IMR-90 (cell line): ENCODE measurements around the gene S100A4. TPM values are rescaled to one million over a fixed set of nuclear protein-coding genes. Genes with fewer than 3 reads are reported as not detected.

Experiments used
- ATAC-seq: fragments of 200-7000 bp; cut with Tn5 transposase; 2 replicates; pipeline ENCODE4 v1.9.1; 2020; ENCODE audit warnings: low read depth, mild to moderate bottlenecking, moderate library complexity
- BruUV-seq: library from RNA; stranded (reverse); fragments of 400-500 nt; replicated peaks from 2 replicates; lab custom pipeline; 2021; lab: Mats Ljungman, UMichigan
- CTCF ChIA-PET: fragments of 300-600 bp; formaldehyde crosslinking; extraction: SDS; loops from one replicate; lab custom pipeline; 2021; ENCODE audit warnings: antibody characterized with exemption; lab: Yijun Ruan, JAX
- POLR2A ChIA-PET: fragments of 300-600 bp; sonication (Branson Sonifier 250); formaldehyde crosslinking; loops from one replicate; lab custom pipeline; 2022; ENCODE audit warnings: antibody characterized with exemption; ENCODE audit not compliant: unreplicated experiment; lab: Charles Lee
- DNase-seq: peaks from one replicate; pipeline ENCODE4 v3.0.0; 2013
- H2AFZ ChIP-seq: replicated peaks from 2 replicates; pipeline ENCODE3; 2013; ENCODE audit warnings: low read length, mild to moderate bottlenecking; ENCODE audit not compliant: poor library complexity
- H2AK5ac ChIP-seq: 2 replicates; pipeline ENCODE4 v1.6.1; 2013; ENCODE audit warnings: low read depth, low read length, inconsistent platforms
- H2AK9ac ChIP-seq: replicated peaks from 2 replicates; pipeline ENCODE3; 2013; ENCODE audit warnings: mild to moderate bottlenecking, low read depth, low read length, moderate library complexity; ENCODE audit not compliant: poor library complexity
- H2BK120ac ChIP-seq: 2 replicates; pipeline ENCODE4 v1.6.1; 2013; ENCODE audit warnings: low read depth, low read length, inconsistent platforms
- H2BK15ac ChIP-seq: 3 replicates; pipeline ENCODE4 v1.6.1; 2013; ENCODE audit warnings: low read depth, low read length, inconsistent platforms
- H2BK20ac ChIP-seq: 2 replicates; pipeline ENCODE4 v1.6.1; 2013; ENCODE audit warnings: low read depth, mild to moderate bottlenecking, inconsistent platforms, low read length, moderate library complexity
- H2BK5ac ChIP-seq: 2 replicates; pipeline ENCODE4 v1.6.1; 2013; ENCODE audit warnings: mild to moderate bottlenecking, low read depth, low read length, inconsistent platforms; ENCODE audit not compliant: poor library complexity, severe bottlenecking
- H3K14ac ChIP-seq: replicated peaks from 2 replicates; pipeline ENCODE4 v1.6.1; 2013; ENCODE audit warnings: low read depth, low read length, inconsistent platforms
- H3K18ac ChIP-seq: 2 replicates; pipeline ENCODE4 v1.6.1; 2013; ENCODE audit warnings: low read depth, low read length, control low read depth
- H3K23ac ChIP-seq: 2 replicates; pipeline ENCODE4 v1.6.1; 2013; ENCODE audit warnings: low read depth, low read length, inconsistent platforms
- H3K27ac ChIP-seq: 2 replicates; pipeline ENCODE4 v1.5.1; 2013; ENCODE audit warnings: mild to moderate bottlenecking, control low read depth, low read length; ENCODE audit not compliant: insufficient read depth
- H3K27me3 ChIP-seq: 2 replicates; pipeline ENCODE4 v1.6.1; 2013; ENCODE audit warnings: low read length; ENCODE audit not compliant: control insufficient read depth, insufficient read depth
- H3K36me3 ChIP-seq: 2 replicates; pipeline ENCODE4 v1.6.1; 2013; ENCODE audit warnings: low read length, mixed read lengths; ENCODE audit not compliant: control insufficient read depth, insufficient read depth
- H3K4ac ChIP-seq: 2 replicates; pipeline ENCODE4 v1.6.1; 2013; ENCODE audit warnings: low read depth, low read length, inconsistent platforms
- H3K4me1 ChIP-seq: 2 replicates; pipeline ENCODE4 v1.6.1; 2013; ENCODE audit warnings: low read length, mixed read lengths; ENCODE audit not compliant: control insufficient read depth, insufficient read depth
- H3K4me2 ChIP-seq: 2 replicates; pipeline ENCODE4 v1.6.1; 2013; ENCODE audit warnings: low read depth, mild to moderate bottlenecking, control low read depth, low read length, moderate library complexity
- H3K4me3 ChIP-seq: 2 replicates; pipeline ENCODE4 v1.5.1; 2013; ENCODE audit warnings: low read depth, mild to moderate bottlenecking, control low read depth, low read length, moderate library complexity; ENCODE audit not compliant: insufficient read depth
- H3K56ac ChIP-seq: 2 replicates; pipeline ENCODE4 v1.6.1; 2013; ENCODE audit warnings: low read length, inconsistent platforms; ENCODE audit not compliant: insufficient read depth; ENCODE audit errors: extremely low read depth
- H3K79me1 ChIP-seq, 2 experiments: 2 replicates each; pipeline ENCODE4 v1.6.1; 2013; ENCODE audit warnings: low read length in 2 of 2, inconsistent platforms in 1 of 2, low read depth in 1 of 2
- H3K9ac ChIP-seq: 2 replicates; pipeline ENCODE4 v1.6.1; 2013; ENCODE audit warnings: low read depth, low read length, control low read depth
- H3K9me1 ChIP-seq: 2 replicates; pipeline ENCODE4 v1.6.1; 2013; ENCODE audit warnings: low read length, inconsistent platforms; ENCODE audit not compliant: insufficient read depth
- H3K9me3 ChIP-seq: 2 replicates; pipeline ENCODE4 v1.6.1; 2013; ENCODE audit warnings: low read length; ENCODE audit not compliant: control insufficient read depth, insufficient read depth
- H4K20me1 ChIP-seq: 2 replicates; pipeline ENCODE4 v1.6.1; 2013; ENCODE audit warnings: low read length, inconsistent platforms; ENCODE audit not compliant: insufficient read depth
- H4K5ac ChIP-seq: 2 replicates; pipeline ENCODE4 v1.6.1; 2013; ENCODE audit warnings: mild to moderate bottlenecking, low read depth, low read length, control low read depth
- H4K8ac ChIP-seq, 2 experiments: 2 replicates each; pipeline ENCODE4 v1.6.1; 2013; ENCODE audit warnings: low read depth in 2 of 2, low read length in 2 of 2, control low read depth in 1 of 2, inconsistent platforms in 1 of 2
- H4K91ac ChIP-seq: 2 replicates; pipeline ENCODE4 v1.6.1; 2013; ENCODE audit warnings: low read depth, low read length, inconsistent platforms; ENCODE audit not compliant: insufficient read depth
- BHLHE40 ChIP-seq: fragments of 150-350 bp; IDR thresholded peaks from 2 replicates; pipeline ENCODE4 v1.6.1; 2016; ENCODE audit warnings: mild to moderate bottlenecking, low read depth, low read length
- CHD1 ChIP-seq: IDR thresholded peaks from 2 replicates; pipeline ENCODE4 v1.6.1; 2012; ENCODE audit warnings: low read depth, low read length, improper control_type of control experiment
- FOS ChIP-seq: fragments of 150-350 bp; IDR thresholded peaks from 2 replicates; pipeline ENCODE4 v1.6.1; 2016; ENCODE audit warnings: low read depth, low read length
- MXI1 ChIP-seq: IDR thresholded peaks from 2 replicates; pipeline ENCODE4 v1.6.1; 2012; ENCODE audit warnings: low read depth, mild to moderate bottlenecking, low read length, moderate library complexity, borderline replicate concordance
- NFE2L2 ChIP-seq: fragments of 150-350 bp; IDR thresholded peaks from 2 replicates; pipeline ENCODE4 v1.6.1; 2016; ENCODE audit warnings: low read depth, mild to moderate bottlenecking, low read length
- POLR2A ChIP-seq: IDR thresholded peaks from 2 replicates; pipeline ENCODE4 v1.6.1; 2012; ENCODE audit warnings: mild to moderate bottlenecking, low read depth, low read length
- RCOR1 ChIP-seq: IDR thresholded peaks from 2 replicates; pipeline ENCODE4 v1.6.1; 2012; ENCODE audit warnings: mild to moderate bottlenecking, low read length, improper control_type of control experiment; ENCODE audit not compliant: insufficient replicate concordance
- RFX5 ChIP-seq: IDR thresholded peaks from 2 replicates; pipeline ENCODE4 v1.8.0; 2012; ENCODE audit warnings: low read depth, mild to moderate bottlenecking, low read length, moderate library complexity
- WGBS, 2 experiments: methylation state at CpG; one replicate each; pipeline versions ENCODE4 v1.1.5 to v1.1.7; 2013; ENCODE audit warnings: missing lambda C conversion rate in 2 of 2; ENCODE audit not compliant: insufficient read length in 1 of 2; ENCODE audit errors: extremely low coverage in 2 of 2; 5-methylcytosine and 5-hydroxymethylcytosine counted together
- dilution Hi-C: fragments of 300-500 bp; cut with HindIII; formaldehyde crosslinking; loops from one replicate; pipeline ENCODE4 v1.14.3; 2018; ENCODE audit warnings: low sequenced_read_pairs; ENCODE audit not compliant: unreplicated experiment
- in situ Hi-C: fragments of 300-500 bp; cut with MboI; formaldehyde crosslinking; loops from 3 replicates; pipeline ENCODE4 v1.14.3; 2019; ENCODE audit warnings: low sequenced_read_pairs, inconsistent platforms, mixed read lengths
- intact Hi-C: fragments of 100-400 bp; cut with micrococcal nuclease; formaldehyde crosslinking; loops from 2 replicates; pipeline ENCODE4 v1.10.0; 2022
- polyA plus RNA-seq, 3 experiments: library from polyadenylated mRNA; depleted of rRNA; stranded (reverse); fragments of >200 nt; gene quantifications; 2 replicates each; pipeline ENCODE4 v1.2.3, GENCODE V29; 2012; ENCODE audit warnings: low replicate concordance in 1 of 3
- total RNA-seq: library from RNA; depleted of rRNA; stranded (reverse); fragments of >200 nt; gene quantifications from 2 replicates; pipeline ENCODE4 v1.2.3, GENCODE V29; 2012
- TF ChIP-seq, protein P1 (sequence below): fragments of 150-350 bp; IDR thresholded peaks from 2 replicates; pipeline ENCODE4 v1.6.1; 2016; ENCODE audit warnings: low read depth, mild to moderate bottlenecking, low read length, moderate library complexity, borderline replicate concordance
- TF ChIP-seq, protein P2 (sequence below): conservative IDR thresholded peaks from 2 replicates; pipeline ENCODE4 v1.5.1; 2012; ENCODE audit warnings: mild to moderate bottlenecking, low read depth, low read length, improper control_type of control experiment
- TF ChIP-seq, protein P3 (sequence below): fragments of 150-350 bp; IDR thresholded peaks from 2 replicates; pipeline ENCODE4 v1.6.1; 2017; ENCODE audit warnings: mild to moderate bottlenecking, antibody characterized with exemption, low read length, low read depth

The S100A4 gene
- total and polyA plus RNA-seq, 2 of the 4 experiments (the other 2 are of a cell fraction) = 5.6 to 16.6 TPM

DNA sequence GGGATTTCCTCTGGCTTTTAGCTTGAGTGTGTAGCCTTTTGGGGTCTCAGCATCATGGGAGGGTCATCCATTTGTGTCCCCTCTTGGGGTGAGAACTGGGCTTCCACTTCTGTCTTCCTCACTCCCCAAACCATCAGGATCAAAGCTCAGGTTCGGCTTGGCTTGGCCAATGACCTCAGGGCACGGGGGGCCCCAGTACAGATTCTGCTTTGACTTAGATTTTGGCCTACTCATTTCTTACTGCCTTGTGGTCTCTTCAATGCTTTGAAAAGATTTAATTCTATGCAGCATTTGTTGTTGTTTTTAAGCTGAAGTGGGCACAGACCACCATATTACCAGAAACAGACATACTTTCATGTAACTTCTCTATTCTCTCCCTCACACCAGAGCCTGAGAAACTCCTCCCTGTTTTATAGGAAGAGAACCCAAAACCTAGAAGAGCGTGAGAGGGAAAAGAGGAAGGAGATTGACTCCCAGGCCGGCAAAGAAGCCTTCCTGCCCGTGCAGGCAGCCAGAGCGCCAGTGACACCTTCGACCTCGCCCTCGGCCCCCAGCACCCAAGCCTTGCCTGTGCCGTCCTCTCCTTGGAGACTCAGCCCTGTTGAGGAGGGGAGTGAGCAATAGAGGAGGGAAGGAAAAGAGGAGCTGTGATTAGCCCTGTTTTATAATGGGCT lies 5.4 kb upstream of the S100A4 start (continued):
- TF ChIP-seq RFX5 = no peak

DNA sequence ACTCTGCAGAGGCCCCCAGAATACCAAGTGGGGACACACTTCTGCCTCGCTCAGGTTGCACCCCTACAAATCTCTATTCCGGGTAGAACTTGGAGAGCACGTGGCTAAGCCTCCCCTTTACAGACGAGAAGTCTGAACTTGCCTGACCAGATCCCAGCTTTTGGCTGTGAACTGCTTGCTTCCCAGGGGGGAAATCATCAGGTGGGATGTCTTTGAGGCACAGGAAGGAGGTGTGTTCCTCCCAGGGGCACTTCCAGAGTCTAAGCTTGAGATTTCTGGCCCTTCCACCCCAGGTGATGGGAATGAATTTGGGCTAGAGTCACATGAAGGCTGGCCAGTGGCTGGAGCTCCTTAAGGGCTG lies 4.8 kb upstream of the S100A4 start:
- no peaks in the 10 kb centered on the region for H3K36me3 ChIP-seq
- CTCF ChIA-PET = interaction anchor here (1.2 kb wide), 1 partner anchor 18 kb away, joined by 4 read pairs; no protein-coding TSS in a partner anchor
- H3K9ac ChIP-seq = no peak overlapping the region
- intact Hi-C loops (no loop called here), dilution Hi-C loops (no loop called here), in situ Hi-C loops (no loop called here)
- peaks cover 59% of the 10 kb centered on the region for H3K9me1 ChIP-seq
- no peak overlapping the region for H4K5ac ChIP-seq
- no peaks in the 10 kb centered on the region for H4K20me1 ChIP-seq
- H2AFZ ChIP-seq = peak overlapping the region; percentile 77
- H2BK20ac ChIP-seq = peak overlapping the region; percentile 94
- H3K9me3 ChIP-seq = no peaks in the 10 kb centered on the region
- TF ChIP-seq FOS (no peak), POLR2A (no peak), CHD1 (no peak), BHLHE40 (no peak), NFE2L2 (no peak), RCOR1 (no peak), MXI1 (no peak)
- TF ChIP-seq, protein P1, sequence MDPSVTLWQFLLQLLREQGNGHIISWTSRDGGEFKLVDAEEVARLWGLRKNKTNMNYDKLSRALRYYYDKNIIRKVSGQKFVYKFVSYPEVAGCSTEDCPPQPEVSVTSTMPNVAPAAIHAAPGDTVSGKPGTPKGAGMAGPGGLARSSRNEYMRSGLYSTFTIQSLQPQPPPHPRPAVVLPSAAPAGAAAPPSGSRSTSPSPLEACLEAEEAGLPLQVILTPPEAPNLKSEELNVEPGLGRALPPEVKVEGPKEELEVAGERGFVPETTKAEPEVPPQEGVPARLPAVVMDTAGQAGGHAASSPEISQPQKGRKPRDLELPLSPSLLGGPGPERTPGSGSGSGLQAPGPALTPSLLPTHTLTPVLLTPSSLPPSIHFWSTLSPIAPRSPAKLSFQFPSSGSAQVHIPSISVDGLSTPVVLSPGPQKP = no peak
- TF ChIP-seq, protein P2, sequence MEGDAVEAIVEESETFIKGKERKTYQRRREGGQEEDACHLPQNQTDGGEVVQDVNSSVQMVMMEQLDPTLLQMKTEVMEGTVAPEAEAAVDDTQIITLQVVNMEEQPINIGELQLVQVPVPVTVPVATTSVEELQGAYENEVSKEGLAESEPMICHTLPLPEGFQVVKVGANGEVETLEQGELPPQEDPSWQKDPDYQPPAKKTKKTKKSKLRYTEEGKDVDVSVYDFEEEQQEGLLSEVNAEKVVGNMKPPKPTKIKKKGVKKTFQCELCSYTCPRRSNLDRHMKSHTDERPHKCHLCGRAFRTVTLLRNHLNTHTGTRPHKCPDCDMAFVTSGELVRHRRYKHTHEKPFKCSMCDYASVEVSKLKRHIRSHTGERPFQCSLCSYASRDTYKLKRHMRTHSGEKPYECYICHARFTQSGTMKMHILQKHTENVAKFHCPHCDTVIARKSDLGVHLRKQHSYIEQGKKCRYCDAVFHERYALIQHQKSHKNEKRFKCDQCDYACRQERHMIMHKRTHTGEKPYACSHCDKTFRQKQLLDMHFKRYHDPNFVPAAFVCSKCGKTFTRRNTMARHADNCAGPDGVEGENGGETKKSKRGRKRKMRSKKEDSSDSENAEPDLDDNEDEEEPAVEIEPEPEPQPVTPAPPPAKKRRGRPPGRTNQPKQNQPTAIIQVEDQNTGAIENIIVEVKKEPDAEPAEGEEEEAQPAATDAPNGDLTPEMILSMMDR = no peak
- TF ChIP-seq, protein P3, sequence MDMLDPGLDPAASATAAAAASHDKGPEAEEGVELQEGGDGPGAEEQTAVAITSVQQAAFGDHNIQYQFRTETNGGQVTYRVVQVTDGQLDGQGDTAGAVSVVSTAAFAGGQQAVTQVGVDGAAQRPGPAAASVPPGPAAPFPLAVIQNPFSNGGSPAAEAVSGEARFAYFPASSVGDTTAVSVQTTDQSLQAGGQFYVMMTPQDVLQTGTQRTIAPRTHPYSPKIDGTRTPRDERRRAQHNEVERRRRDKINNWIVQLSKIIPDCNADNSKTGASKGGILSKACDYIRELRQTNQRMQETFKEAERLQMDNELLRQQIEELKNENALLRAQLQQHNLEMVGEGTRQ = no peak
- WGBS, 2 experiments = 92% methylated on average over 2 of the region's 4 CpGs; no CpG with 5 or more reads in 1 of the 2 experiments
- H4K91ac ChIP-seq = peak overlapping the region; percentile 93
- peak overlapping the region; percentile 35 for H3K14ac ChIP-seq
- peak overlapping the region; percentile 42 for H2BK5ac ChIP-seq
- BruUV-seq = no TSS peak
- H3K4me1 ChIP-seq = peaks cover 42% of the 10 kb centered on the region
- peak overlapping the region; percentile 96 for H3K4ac ChIP-seq
- H3K27me3 ChIP-seq = no peaks in the 10 kb centered on the region
- peak overlapping the region; percentile 43 to 87; a peak in 2 of 4 replicates for H4K8ac ChIP-seq
- no peak overlapping the region for H3K27ac ChIP-seq
- H3K4me2 ChIP-seq = no peak overlapping the region
- H2AK9ac ChIP-seq = peak overlapping the region; percentile 96
- H2BK120ac ChIP-seq = peak overlapping the region; percentile 97
- DNase-seq = no peak
- H2AK5ac ChIP-seq = peak overlapping the region; percentile 96
- H2BK15ac ChIP-seq = peak overlapping the region; percentile 90; the same call in 2 of the 3 replicates
- 0 out of 2 replicates have a peak overlapping the region, but pooled peaks have one; percentile 55 for H3K23ac ChIP-seq
- no peak overlapping the region for H3K4me3 ChIP-seq
- H3K18ac ChIP-seq = no peak overlapping the region
- peaks cover 0 to 27% of the 10 kb centered on the region in 2 experiments; a peak in 3 of 4 replicates for H3K79me1 ChIP-seq
- POLR2A ChIA-PET = interaction anchor here (1.6 kb wide), 1 partner anchor 15 kb away, joined by 14 read pairs; the partner anchor contains the start of gene S100A6
- no peak for ATAC-seq
- H3K56ac ChIP-seq = no peak overlapping the region
